Activated CD8-positive, alpha-beta memory T cell treated with anti-CD3 and anti-CD28 coated beads, Interleukin-2, amount 50 U/mL, for 24 hours (primary cell): Measurements from ENCODE around the gene PCDHGB4.
"Not testable (repeated sequence)": the region's sequence is repeated elsewhere in the genome, so short reads cannot be mapped to it uniquely, and the experiment has no call there.

ENCODE experiments used
- DNase-seq: peaks from one replicate; pipeline ENCODE4 v3.0.0-alpha.2; 2020; ENCODE audit errors: extremely low read depth

PCDHGB4 gene

GRCh38 chr5:141387557-141388311 lies at the start of gene PCDHGB4:
TSS of gene PCDHGB4 (plus strand) at chr5:141387698. CDS start at chr5:141387885, 187 bp downstream.
- not testable (repeated sequence) for DNase-seq

- no peak for DNase-seq
These were observed 48.8 kb upstream of the PCDHGB4 start, which contains the start of gene PCDHGA2 for GRCh38 chr5:141338538-141339306. TSS of gene PCDHGA2 (plus strand) at chr5:141338760.

GRCh38 chr5:141340781-141341354 lies 46.6 kb upstream of the PCDHGB4 start:
- not testable (repeated sequence) for DNase-seq

GRCh38 chr5:141342773-141343172 lies 44.7 kb upstream of the PCDHGB4 start:
- no peak for DNase-seq

- no peak for DNase-seq
These were observed 44.1 kb upstream of the PCDHGB4 start, which contains the start of gene PCDHGA3 for GRCh38 chr5:141343242-141343952. TSS of gene PCDHGA3 (plus strand) at chr5:141343829. CDS start at chr5:141344034, 205 bp downstream.

GRCh38 chr5:141343953-141344463 lies 43.5 kb upstream of the PCDHGB4 start:
- DNase-seq = no peak

- DNase-seq = no peak
These were observed 42.2 kb upstream of the PCDHGB4 start for GRCh38 chr5:141345327-141345726.

- not testable (repeated sequence) for DNase-seq
These were observed 41.5 kb upstream of the PCDHGB4 start for GRCh38 chr5:141346017-141346416.

GRCh38 chr5:141349917-141350619 lies 37.4 kb upstream of the PCDHGB4 start, which contains the start of gene PCDHGB1:
TSS of gene PCDHGB1 (plus strand) at chr5:141350099. CDS start at chr5:141350261, 162 bp downstream.
- no peak for DNase-seq

- DNase-seq = no peak
These were observed 35.9 kb upstream of the PCDHGB4 start for GRCh38 chr5:141351591-141351990.

- no peak for DNase-seq
These were observed 32.5 kb upstream of the PCDHGB4 start, which contains the start of gene PCDHGA4 for GRCh38 chr5:141354900-141355469. TSS of gene PCDHGA4 (plus strand) at chr5:141355021. CDS start at chr5:141355108, 87 bp downstream.

GRCh38 chr5:141355641-141356040 lies 31.9 kb upstream of the PCDHGB4 start:
- DNase-seq = no peak

GRCh38 chr5:141356133-141356532 lies 31.4 kb upstream of the PCDHGB4 start:
- DNase-seq = no peak

GRCh38 chr5:141356950-141357349 lies 30.5 kb upstream of the PCDHGB4 start:
- no peak for DNase-seq

GRCh38 chr5:141359790-141360426 lies 27.6 kb upstream of the PCDHGB4 start, which contains the start of gene PCDHGB2:
TSS of gene PCDHGB2 (plus strand) at chr5:141359994. CDS start at chr5:141360136, 142 bp downstream.
- no peak for DNase-seq

- DNase-seq = no peak
These were observed 26.8 kb upstream of the PCDHGB4 start for GRCh38 chr5:141360685-141361084.

- no peak for DNase-seq
These were observed 24.8 kb upstream of the PCDHGB4 start for GRCh38 chr5:141362719-141363118.

- DNase-seq = no peak
These were observed 23.4 kb upstream of the PCDHGB4 start, which contains the start of gene PCDHGA5 for GRCh38 chr5:141363952-141364660. TSS of gene PCDHGA5 (plus strand) at chr5:141364162. CDS start at chr5:141364331, 169 bp downstream.
